Dedifferentiated amniotic fluid mesenchymal stem cell (primary cell): ENCODE measurements around the gene CARM1.
"Not testable (repeated sequence)": the region's sequence is repeated elsewhere in the genome, so short reads cannot be mapped to it uniquely, and the experiment has no call there.

Experiments
- DNase-seq: peaks from one replicate; pipeline ENCODE4 v3.0.0-alpha.2; 2016; ENCODE audit errors: extremely low spot score

Gene CARM1

GRCh38 chr19:10870955-10871603 is at the start of gene CARM1:
Gene CARM1 (plus strand): TSS chr19:10871553. CDS start chr19:10871703, 150 bp downstream.
- peak; percentile 98 for DNase-seq

DNA sequence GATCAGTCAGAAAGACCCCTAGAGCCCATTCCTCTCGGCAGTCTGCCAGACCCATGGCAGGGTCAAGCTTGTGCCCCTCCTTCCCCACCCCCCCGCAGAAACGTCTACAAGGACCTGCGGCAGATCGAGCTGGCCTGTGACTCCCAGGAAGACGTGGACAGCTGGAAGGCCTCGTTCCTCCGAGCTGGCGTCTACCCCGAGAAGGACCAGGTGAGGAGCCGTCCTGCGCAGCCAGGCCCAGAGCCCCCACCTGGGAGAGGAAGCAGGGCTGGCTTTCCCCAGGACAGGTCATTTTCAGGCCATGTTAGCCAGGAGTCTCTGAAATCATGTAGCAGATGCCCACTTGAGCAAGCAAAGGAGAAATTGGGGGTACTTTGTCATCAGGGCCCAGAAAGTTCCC is 47.7 kb upstream of the CARM1 start:
- no peak for DNase-seq

- no peak for DNase-seq
Measured at GRCh38 chr19:10826231-10826630, 45.1 kb upstream of the CARM1 start.

DNA sequence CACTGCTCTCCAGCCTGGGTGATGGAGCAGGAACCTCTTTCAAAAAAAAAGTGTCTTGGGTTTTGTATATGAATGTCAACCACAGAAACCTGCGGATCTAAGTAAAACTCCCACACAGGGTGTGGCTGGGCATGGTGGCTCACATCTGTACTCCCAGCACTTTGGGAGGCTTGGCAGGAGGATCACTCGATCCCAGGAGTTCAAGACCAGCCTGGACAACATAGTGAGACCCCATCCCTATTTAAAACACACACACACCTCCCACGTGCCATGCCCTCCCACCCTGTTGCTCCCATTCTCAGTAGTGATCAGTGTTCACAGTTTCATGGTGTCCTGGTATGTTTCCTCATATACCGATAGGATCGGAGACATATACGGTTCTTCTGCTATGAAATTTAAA is 44.5 kb upstream of the CARM1 start:
- no peak for DNase-seq

GRCh38 chr19:10828981-10829821 is 42.2 kb upstream of the CARM1 start:
- no peak for DNase-seq

DNA sequence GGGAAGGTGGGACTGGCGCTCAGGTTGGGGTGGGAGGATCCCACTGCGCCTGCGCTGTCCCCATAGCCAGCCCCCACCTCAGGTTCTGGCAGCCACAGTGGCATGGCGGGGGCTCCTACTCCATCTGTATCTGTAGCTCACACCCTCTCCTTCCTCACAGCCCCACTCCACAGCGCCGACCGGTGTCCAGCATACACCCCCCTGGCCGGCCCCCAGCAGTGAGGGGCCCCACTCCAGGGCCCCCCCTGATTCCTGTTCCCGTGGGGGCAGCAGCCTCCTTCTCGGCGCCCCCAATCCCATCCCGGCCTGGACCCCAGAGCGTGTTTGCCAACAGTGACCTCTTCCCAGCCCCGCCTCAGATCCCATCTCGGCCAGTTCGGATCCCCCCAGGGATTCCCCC is 41.4 kb upstream of the CARM1 start:
- no peak for DNase-seq

DNA sequence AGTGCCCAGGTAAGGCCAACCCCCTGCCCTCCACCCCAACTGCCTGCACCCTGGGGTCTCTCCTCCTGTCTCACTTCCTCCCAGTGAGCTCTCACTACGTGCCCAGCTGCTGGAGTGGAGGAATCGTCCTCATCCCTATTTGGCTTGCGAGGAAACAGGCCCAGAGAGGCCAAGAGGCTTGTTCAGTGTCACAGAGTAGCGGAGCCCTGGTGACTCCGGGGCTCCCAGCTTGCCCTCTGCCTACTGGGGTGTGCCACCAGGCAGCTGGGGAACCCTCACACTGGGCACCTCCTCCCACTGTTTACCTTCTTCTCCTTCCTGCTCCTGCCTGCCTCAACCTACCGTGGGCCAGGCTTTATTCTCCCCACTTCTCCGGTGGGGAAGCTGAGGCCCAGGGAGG is 41.0 kb upstream of the CARM1 start:
- no peak for DNase-seq

- DNase-seq, result no peak
Measured at GRCh38 chr19:10830931-10831779, 40.2 kb upstream of the CARM1 start.

- no peak for DNase-seq
Measured at GRCh38 chr19:10831987-10832938, 39.1 kb upstream of the CARM1 start.

- no peak for DNase-seq
Measured at GRCh38 chr19:10832939-10833296, 38.4 kb upstream of the CARM1 start.

DNA sequence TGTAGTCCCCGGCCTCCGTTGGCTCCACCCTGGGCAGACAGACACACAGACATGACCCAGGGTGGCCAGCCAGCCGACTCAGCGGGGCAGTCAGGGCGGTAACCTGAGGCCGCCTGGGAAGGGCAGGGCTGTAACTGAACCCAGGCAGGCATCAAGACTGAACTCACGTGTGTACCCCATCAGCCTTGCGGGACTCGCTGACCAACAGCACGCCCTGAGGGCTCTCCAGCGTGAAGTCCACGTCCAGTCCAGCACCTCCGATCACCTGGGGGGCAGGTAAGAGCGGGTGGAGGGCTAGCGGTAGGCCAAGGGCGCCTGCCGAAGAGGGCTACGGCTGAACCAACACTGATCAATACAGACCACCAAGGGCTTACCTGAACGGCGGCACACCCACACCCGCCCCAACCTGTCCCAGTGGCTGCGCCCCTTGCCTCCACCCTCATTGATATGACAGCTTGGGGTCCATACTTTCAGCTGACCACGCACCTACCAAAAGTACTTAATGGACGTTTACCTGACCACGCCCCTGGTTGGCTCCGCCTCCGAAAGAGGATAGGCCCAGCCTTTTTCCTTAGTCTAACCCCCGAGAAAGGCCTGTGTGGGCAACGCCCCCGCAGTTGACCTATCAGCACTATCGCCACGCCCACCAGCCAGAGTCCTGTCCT is 36.1 kb upstream of the CARM1 start:
- DNase-seq, result no peak

DNA sequence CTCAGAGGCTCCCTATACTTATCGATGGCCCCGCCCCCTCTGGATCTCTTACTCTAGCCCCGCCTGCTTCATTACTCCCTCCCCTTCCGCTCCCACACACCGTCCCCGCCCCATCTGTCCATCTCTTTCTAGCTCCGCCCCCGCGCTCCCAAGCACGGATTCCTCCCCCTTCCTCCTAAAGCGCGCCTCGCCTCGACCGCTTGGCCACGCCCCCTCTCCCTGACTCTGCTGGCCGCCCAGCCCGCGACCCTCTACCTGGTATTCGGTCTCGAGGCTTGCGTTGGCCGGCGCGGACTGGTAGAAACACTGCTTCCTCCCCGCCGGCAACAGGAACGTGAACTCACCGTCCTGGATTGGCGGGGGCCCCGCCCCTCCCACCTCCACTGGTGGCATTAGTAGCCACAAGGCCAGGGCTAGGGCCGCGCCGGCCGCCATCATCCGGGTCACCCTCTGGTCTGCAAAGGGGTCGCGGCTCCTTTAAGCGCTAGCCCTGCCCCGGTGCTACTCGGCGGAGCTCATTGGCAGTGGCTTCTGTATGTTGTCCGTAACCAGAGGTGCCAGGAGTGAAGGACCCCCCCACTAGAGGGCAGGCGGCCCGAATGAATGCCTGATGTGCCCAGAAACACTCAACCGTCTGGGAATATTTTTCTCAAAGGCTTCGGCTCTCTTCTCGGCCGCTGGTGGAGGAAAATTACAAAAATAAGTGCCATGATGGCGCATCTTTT is 35.4 kb upstream of the CARM1 start, which contains the start of gene TMED1:
TMED1 (minus strand) TSS at position 459 of the 725 bp plus-strand sequence; CDS start at position 438, 21 bp downstream.
- peak; percentile 99 for DNase-seq

DNA sequence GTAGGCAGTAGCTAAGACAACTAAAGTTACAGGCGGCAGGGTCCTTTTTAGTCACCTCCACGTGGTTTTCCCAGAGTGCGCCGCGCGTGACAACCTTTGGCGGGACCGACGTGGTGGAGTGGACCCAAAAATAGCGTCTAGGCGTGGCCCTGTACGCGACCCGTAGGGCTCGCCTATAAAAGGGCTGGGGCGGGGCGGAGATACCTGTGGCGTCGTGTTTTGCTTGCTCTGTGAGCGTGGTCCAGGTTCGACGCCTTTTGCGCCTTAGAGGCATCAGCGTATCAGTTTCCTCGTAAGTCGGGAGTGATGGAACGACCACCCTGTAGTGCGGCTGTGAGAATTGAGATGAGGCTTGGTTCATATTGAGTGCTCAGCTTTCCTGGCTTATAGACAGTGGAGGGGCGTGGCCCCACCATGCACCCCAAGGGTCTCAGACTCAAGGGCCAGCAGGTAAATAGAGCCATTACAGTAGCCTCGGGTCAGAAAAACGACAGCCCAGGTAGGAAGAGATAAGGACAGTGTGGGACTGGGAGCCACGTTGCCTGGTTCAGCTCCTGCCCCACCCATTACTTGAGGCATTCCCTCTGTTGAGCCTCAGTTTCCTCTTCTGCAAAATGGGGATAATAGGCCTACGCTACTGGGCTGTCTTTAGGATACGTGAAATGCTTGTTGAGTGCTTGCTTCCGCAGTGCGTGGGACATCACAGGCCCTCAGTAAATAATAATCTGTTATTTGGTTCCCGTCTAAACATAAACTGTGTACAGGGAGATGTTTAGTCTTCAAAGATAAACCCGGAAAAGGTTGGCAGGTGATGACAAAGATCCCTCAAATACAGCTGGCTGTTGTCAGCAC is 34.6 kb upstream of the CARM1 start:
- peak; percentile 70 for DNase-seq

DNA sequence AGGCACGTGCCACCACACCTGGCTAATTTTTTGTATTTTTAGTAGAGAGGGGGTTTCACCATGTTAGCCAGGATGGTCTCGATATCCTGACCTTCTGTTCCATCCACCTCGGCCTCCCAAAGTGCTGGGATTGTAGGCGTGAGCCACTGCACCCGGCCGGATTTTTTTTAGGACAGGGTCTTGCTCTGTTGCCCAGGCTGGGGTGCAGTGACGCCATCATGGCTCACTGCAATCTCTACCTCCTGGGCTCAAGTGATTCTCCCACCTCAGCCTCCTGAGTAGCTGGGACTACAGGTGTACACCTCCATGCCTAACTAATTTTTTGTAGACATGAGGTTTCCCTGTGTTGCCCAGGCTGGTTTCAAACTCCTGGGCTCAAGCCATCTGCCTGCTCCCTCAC is 33.7 kb upstream of the CARM1 start:
- DNase-seq, result not testable (repeated sequence)

DNA sequence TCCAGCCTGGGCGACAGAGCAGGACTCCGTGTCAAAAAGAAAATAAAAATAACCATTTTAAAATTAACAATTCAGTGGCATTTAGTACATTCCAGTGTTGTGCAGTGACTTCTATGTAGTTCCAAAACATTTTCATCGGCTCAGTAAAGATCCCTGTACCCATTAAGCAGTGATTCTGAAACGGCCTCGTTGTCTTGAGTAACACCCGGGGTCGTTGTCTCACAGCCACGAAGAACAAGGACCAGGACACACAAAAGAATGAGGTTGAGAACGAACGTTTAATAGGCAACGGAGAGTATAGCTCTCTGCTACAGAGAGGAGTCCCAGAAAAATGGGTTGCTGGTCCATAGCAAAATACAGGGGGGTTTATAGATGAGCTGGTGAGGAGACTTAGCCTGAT is 33.0 kb upstream of the CARM1 start:
- DNase-seq, result no peak

DNA sequence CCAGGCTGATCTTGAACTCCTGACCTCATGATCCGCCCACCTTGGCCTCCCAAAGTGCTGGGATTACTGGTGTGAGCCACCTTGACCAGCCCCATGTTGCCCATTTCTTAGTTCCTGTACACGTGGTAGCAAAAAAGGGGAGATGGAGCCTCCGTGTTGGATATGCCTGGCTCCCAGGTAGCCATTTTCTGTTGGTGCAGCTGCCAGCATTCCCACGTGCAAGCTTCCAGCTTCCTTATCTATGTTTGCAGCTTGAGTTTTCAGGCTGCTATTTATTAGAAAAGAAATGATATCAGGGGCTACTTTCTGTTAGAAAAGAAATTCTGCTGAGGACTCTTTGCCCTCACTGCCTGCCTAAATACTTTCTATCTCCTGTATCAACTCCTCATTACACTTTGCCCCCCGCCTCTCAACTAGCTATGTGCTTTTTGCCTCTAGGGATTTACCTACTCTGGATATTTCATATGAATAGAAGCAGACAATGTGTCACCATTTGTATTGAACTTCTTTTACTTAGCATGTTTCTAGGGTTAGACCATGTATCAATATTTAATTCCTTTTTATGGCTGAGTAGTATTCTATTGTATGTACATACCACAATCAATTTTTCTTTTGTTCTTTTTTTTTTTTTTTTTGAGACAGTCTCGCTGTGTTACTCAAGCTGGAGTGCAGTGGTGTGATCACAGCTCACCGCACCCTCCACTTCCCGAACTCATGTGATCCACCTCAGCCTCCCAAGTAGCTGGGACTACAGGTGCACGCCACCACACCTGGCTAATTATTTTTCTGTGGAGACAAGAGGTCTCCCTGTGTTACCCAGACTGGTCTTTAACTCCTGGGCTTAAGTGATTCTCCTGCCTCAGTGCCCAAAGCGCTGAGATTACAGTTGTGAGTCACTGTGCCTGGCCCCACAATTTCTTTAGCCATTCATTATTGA is 32.0 kb upstream of the CARM1 start:
- no peak for DNase-seq

DNA sequence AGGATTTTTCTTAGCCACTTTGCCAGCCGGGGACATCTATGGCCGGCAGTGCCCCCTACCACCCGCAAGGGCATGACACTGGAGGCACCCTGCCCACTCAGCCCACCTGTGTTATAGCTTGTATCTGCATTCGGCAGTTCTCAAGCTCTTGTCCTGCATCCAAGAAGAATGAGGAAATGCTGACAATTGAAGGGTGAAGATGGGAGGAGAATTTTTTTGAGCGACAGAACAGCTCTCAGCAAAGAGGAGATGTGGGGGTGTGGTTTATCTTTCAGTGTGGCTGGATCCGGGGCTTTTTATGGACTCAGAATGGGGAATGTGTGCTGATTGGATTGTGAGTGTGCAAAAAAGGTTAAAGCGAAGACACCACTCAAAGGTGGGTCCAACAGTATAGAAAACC is 28.6 kb upstream of the CARM1 start:
- DNase-seq, result no peak
